Testis (tissue), 3 donors: ENCODE results near the gene LOXL3. TPM values are rescaled to one million over a fixed set of nuclear protein-coding genes. Genes with fewer than 3 reads are reported as not detected.

Experiments used
- DNase-seq: peaks from one replicate; pipeline ENCODE4 v3.0.0-alpha.2; 2019
- H3K27ac ChIP-seq, 2 donors: fragments of 200-600 bp; sonication (generic); one replicate each; pipeline ENCODE4 v1.5.1; 2019
- H3K27me3 ChIP-seq: fragments of 200-600 bp; sonication (generic); one replicate; pipeline ENCODE4 v1.5.1; 2019
- H3K36me3 ChIP-seq: fragments of 200-600 bp; sonication (generic); one replicate; pipeline ENCODE4 v1.5.1; 2017; ENCODE audit warnings: low read depth; ENCODE audit errors: missing control alignments
- H3K4me1 ChIP-seq: fragments of 200-600 bp; sonication (generic); one replicate; pipeline ENCODE4 v1.5.1; 2019
- H3K4me3 ChIP-seq, 2 donors: fragments of 200-600 bp; sonication (generic); one replicate each; pipeline ENCODE4 v1.5.1; 2017 to 2019
- H3K9me3 ChIP-seq: fragments of 200-600 bp; sonication (generic); one replicate; pipeline ENCODE4 v1.5.1; 2017
- CTCF ChIP-seq, 3 experiments: fragments of 450-650 bp in 2 of 3; fragments of 200-600 bp in 1 of 3; sonication (generic) in 1 of 3; IDR thresholded peaks; one replicate each; pipeline ENCODE4 v1.5.1; 2016 to 2019; ENCODE audit warnings: antibody characterized with exemption in 3 of 3, mild to moderate bottlenecking in 2 of 3, moderate library complexity in 1 of 3
- POLR2A ChIP-seq: fragments of 450-650 bp; IDR thresholded peaks from one replicate; pipeline ENCODE4 v1.6.1; 2017; ENCODE audit warnings: antibody characterized with exemption, mild to moderate bottlenecking, moderate library complexity
- WGBS, 2 donors: methylation state at CpG; one replicate each; pipeline ENCODE4 v1.1.5; 2018; 5-methylcytosine and 5-hydroxymethylcytosine counted together
- intact Hi-C: fragments of 100-400 bp; cut with DNase I; formaldehyde crosslinking; loops from one replicate; pipeline ENCODE4 v1.15.1; 2023; ENCODE audit warnings: low total_unique reads
- polyA plus RNA-seq: library from polyadenylated mRNA; stranded (reverse); fragments of 350-450 nt; fragmentation: Illumina TruSeq; extraction: RNeasy Lipid Tissue Mini Kit (QIAGEN cat#74804); gene quantifications from one replicate; pipeline ENCODE4 v1.2.3, GENCODE V29; 2014; ENCODE audit warnings: low read depth, low replicate concordance; ENCODE audit not compliant: insufficient read depth
- total RNA-seq, 2 donors: library from RNA; depleted of rRNA; stranded (reverse); fragments of >200 nt; gene quantifications; one replicate each; pipeline ENCODE4 v1.2.3, GENCODE V29; 2016

The LOXL3 gene
- total and polyA plus RNA-seq, 3 donors from 2014 or later = 10.5 to 15.2 (median 13.1) TPM

- TF ChIP-seq CTCF (IDR thresholded peaks at IDR 0.05) (no peak), POLR2A (no peak)
- DNase-seq = no peak
- Histone ChIP-seq H3K27me3 (no peaks in the 10 kb centered on the region), H3K4me3 (no peak overlapping the region), H3K9me3 (no peaks in the 10 kb centered on the region), H3K36me3 (no peaks in the 10 kb centered on the region), H3K4me1 (no peaks in the 10 kb centered on the region), H3K27ac (no peak overlapping the region)
- 59 to 61% methylated on average over 4 of the region's 4 CpGs for WGBS, 2 donors
- intact Hi-C loops = loop anchor here (10.0 kb wide), 1 partner anchor 101 kb away; the partner anchor contains the start of genes CCDC142 and TTC31
Measured at GRCh38 chr2:74585406-74586185, 31.9 kb upstream of the LOXL3 start.

GRCh38 chr2:74584088-74584645 lies 30.4 kb upstream of the LOXL3 start:
- Histone ChIP-seq H3K4me3 (no peak overlapping the region), H3K27ac (no peak overlapping the region), H3K4me1 (no peaks in the 10 kb centered on the region), H3K9me3 (no peaks in the 10 kb centered on the region), H3K27me3 (no peaks in the 10 kb centered on the region), H3K36me3 (no peaks in the 10 kb centered on the region)
- intact Hi-C loops = loop anchor here (10.0 kb wide), 1 partner anchor 99 kb away; the partner anchor contains the start of genes CCDC142 and TTC31
- no peak for DNase-seq
- no peak for TF ChIP-seq CTCF (IDR thresholded peaks at IDR 0.05)
- no peak for TF ChIP-seq POLR2A
- 68 to 72% methylated on average over 2 of the region's 2 CpGs for WGBS, 2 donors

GRCh38 chr2:74583504-74583903 lies 29.8 kb upstream of the LOXL3 start:
- Histone ChIP-seq H3K27me3 (no peaks in the 10 kb centered on the region), H3K4me3 (no peak overlapping the region), H3K4me1 (no peaks in the 10 kb centered on the region), H3K9me3 (no peaks in the 10 kb centered on the region), H3K27ac (no peak overlapping the region), H3K36me3 (no peaks in the 10 kb centered on the region)
- DNase-seq = no peak
- intact Hi-C loops = loop anchor here (10.0 kb wide), 1 partner anchor 99 kb away; the partner anchor contains the start of genes CCDC142 and TTC31
- TF ChIP-seq POLR2A (no peak), CTCF (IDR thresholded peaks at IDR 0.05) (no peak)

- intact Hi-C loops = loop anchor here (10.0 kb wide), 1 partner anchor 97 kb away; the partner anchor contains the start of genes CCDC142 and TTC31
Measured at GRCh38 chr2:74582184-74582583, 28.4 kb upstream of the LOXL3 start.

More at GRCh38 chr2:74582184-74582583, 28.4 kb upstream of the LOXL3 start:
- DNase-seq = no peak
- H3K27ac ChIP-seq = no peak overlapping the region
- TF ChIP-seq POLR2A (no peak), CTCF (IDR thresholded peaks at IDR 0.05) (no peak)
- no peaks in the 10 kb centered on the region for H3K27me3 ChIP-seq
- no peaks in the 10 kb centered on the region for H3K36me3 ChIP-seq
- no peaks in the 10 kb centered on the region for H3K4me1 ChIP-seq
- no peaks in the 10 kb centered on the region for H3K9me3 ChIP-seq
- WGBS, 2 donors = 77 to 90% methylated on average over 2 of the region's 2 CpGs
- H3K4me3 ChIP-seq = no peak overlapping the region
